Upper lobe of left lung (tissue), 6 donors: Measurements from ENCODE around the gene PHC1. TPM values are rescaled to one million over a fixed set of nuclear protein-coding genes. Genes with fewer than 3 reads are reported as not detected.

Experiments
- ATAC-seq, 2 donors: fragments of 200-7000 bp; cut with Tn5 transposase; one replicate each; pipeline ENCODE4 v1.9.1; 2022; ENCODE audit warnings: mild to moderate bottlenecking in 2 of 2, moderate library complexity in 2 of 2; ENCODE audit not compliant: low FRiP score in 2 of 2
- DNase-seq, 2 donors: peaks; one replicate each; pipeline ENCODE4 v3.0.0-alpha.2; 2019 to 2020
- H3K27ac ChIP-seq, 4 donors: fragments of 200-600 bp; sonication (generic); one replicate each; pipeline ENCODE4 v1.5.1; 2016 to 2019
- H3K27me3 ChIP-seq, 4 donors: fragments of 200-600 bp; sonication (generic); one replicate each; pipeline ENCODE4 v1.5.1; 2017 to 2019
- H3K36me3 ChIP-seq, 4 donors: fragments of 200-600 bp; sonication (generic); one replicate each; pipeline ENCODE4 v1.5.1; 2016 to 2019
- H3K4me1 ChIP-seq, 4 donors: fragments of 200-600 bp; sonication (generic); one replicate each; pipeline ENCODE4 v1.5.1; 2018 to 2019
- H3K4me3 ChIP-seq, 4 donors: fragments of 200-600 bp; sonication (generic); one replicate each; pipeline ENCODE4 v1.5.1; 2017 to 2019; ENCODE audit warnings: mild to moderate bottlenecking in 2 of 4, moderate library complexity in 1 of 4
- H3K9me3 ChIP-seq, 4 donors: fragments of 200-600 bp; sonication (generic); one replicate each; pipeline ENCODE4 v1.5.1; 2018 to 2019
- CTCF ChIP-seq, 6 experiments: fragments of 450-650 bp in 4 of 6; fragments of 200-600 bp in 2 of 6; sonication (generic) in 2 of 6; IDR thresholded peaks; one replicate each; pipeline ENCODE4 v1.5.1; 2016 to 2019; ENCODE audit warnings: antibody characterized with exemption in 6 of 6
- EP300 ChIP-seq, 4 donors: sonication (generic); formaldehyde crosslinking; IDR thresholded peaks; one replicate each; pipeline ENCODE4 v1.5.1; 2017; ENCODE audit warnings: antibody characterized with exemption in 4 of 4, control low read depth in 2 of 4
- POLR2A ChIP-seq, 4 donors: fragments of 450-650 bp; IDR thresholded peaks; one replicate each; pipeline ENCODE4 v1.5.1; 2016 to 2017; ENCODE audit warnings: antibody characterized with exemption in 4 of 4, mild to moderate bottlenecking in 2 of 4
- POLR2AphosphoS5 ChIP-seq, 2 donors: sonication (generic); formaldehyde crosslinking; IDR thresholded peaks; one replicate each; pipeline ENCODE4 v1.5.1; 2017; ENCODE audit warnings: antibody characterized with exemption in 2 of 2
- WGBS, 2 donors: methylation state at CpG; one replicate each; pipeline ENCODE4 v1.1.5; 2017 to 2018; 5-methylcytosine and 5-hydroxymethylcytosine counted together
- total RNA-seq, 6 donors: library from RNA; depleted of rRNA in 4 of 6; stranded (reverse); fragments of >200 nt in 4 of 6; gene quantifications; one replicate each; pipeline versions ENCODE4 v1.1.0 to v1.2.1, GENCODE V29; 2016 to 2021
- donor health status: DM: no; HTN: no; CAD: no; lungs with moderate emphysema.
- donor health status: DM: no; HTN: yes; CAD: no; lungs with severe emphysema.

Gene PHC1
- total RNA-seq, 6 donors from 2014 or later: 23.2 to 60.8 (median 32.1) TPM

DNA sequence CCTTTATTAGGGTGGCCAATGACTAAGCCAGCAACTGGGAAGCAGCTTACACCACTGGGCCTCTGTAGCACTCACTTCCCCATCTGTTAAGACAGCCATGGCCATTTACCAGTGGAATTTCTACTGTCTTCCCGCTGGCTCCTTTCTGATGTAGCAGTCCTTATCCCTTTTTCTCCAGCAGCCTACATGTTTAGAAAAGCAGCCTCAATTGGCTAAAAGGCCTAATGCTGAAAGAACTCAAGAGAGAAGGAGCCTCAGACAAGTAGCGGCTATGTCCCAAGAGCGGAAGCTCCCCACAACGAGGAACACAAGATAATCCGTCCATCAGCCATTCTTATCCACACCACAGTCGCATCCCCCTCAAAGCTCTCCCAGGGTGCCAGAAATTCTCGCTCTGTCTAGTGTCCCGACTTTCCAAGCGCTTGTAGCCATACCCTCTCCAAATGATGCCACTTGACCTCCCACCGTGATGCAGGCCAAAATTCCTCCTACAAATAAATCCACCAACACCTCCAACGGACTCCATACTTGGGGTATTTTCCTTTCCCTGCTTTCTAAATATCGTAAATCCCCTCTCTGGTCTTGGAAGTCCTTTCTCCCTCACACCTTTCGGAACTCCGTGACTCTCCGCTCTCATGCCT lies 34.5 kb downstream of the PHC1 start:
- DNase-seq (peak in 1 of 2 donors; percentile 32), ATAC-seq (peak; percentile 3 to 13)
- H3K27ac ChIP-seq: peak overlapping the region; percentile 95 to 99 (median 98)
- TF ChIP-seq EP300 (IDR thresholded peaks at IDR 0.05): no peak
- no peak for TF ChIP-seq POLR2A (IDR thresholded peaks at IDR 0.05)
- no peak for TF ChIP-seq CTCF (IDR thresholded peaks at IDR 0.05)
- TF ChIP-seq POLR2AphosphoS5 (IDR thresholded peaks at IDR 0.05): no peak
- H3K4me1 ChIP-seq: peaks cover 20 to 37% (median 25%) of the 10 kb centered on the region in 4 donors
- H3K9me3 ChIP-seq: no peaks in the 10 kb centered on the region
- peak overlapping the region; percentile 66 to 94 (median 80) for H3K4me3 ChIP-seq
- H3K36me3 ChIP-seq: peaks cover 14 to 24% (median 17%) of the 10 kb centered on the region in 4 donors
- 1 to 2% methylated on average over 12 to 15 of the region's 15 CpGs for WGBS, 2 donors
- H3K27me3 ChIP-seq: no peaks in the 10 kb centered on the region

GRCh38 chr12:8949342-8950220 lies 35.3 kb downstream of the PHC1 start, which contains the start of gene M6PR:
TSS of gene M6PR (minus strand) at chr12:8949645. CDS start at chr12:8946404, 3,241 bp downstream.
- Histone ChIP-seq H3K27me3 (no peaks in the 10 kb centered on the region), H3K4me3 (peak within 1 kb of the TSS; percentile 66 to 94 (median 80)), H3K9me3 (no peaks in the 10 kb centered on the region), H3K4me1 (peaks cover 20 to 37% (median 25%) of the 10 kb centered on the region in 4 donors), H3K27ac (peak within 1 kb of the TSS; percentile 95 to 99 (median 98)), H3K36me3 (peaks cover 7 to 16% (median 11%) of the 10 kb centered on the region in 4 donors)
- ATAC-seq (peak; percentile 97 to 98), DNase-seq (peak; percentile 95 to 97)
- peak; percentile 64 to 90 for TF ChIP-seq POLR2AphosphoS5 (IDR thresholded peaks at IDR 0.05)
- peak in 1 of 4 donors; percentile 57 for TF ChIP-seq EP300 (IDR thresholded peaks at IDR 0.05)
- TF ChIP-seq CTCF (IDR thresholded peaks at IDR 0.05): peak in 5 of 6 experiments; percentile 28 to 63 (median 37)
- peak in 3 of 4 donors; percentile 81 to 90 (median 88) for TF ChIP-seq POLR2A (IDR thresholded peaks at IDR 0.05)
- 1% methylated on average over 42 to 63 of the region's 66 CpGs for WGBS, 2 donors

DNA sequence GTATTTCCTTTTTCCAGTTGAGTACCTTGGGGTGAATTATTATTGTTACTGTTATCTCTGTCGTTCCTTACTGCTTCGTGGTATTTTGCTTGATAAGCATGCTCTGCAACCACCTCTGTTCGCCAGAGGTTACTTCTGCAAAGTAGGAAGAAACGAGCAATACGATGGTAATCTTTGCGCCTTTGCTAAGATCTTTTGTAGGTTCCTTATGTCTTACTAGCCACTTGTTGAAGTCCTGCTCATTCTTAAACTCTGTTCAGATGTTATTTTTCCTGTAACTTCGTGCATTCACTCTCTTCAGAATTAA lies 35.9 kb downstream of the PHC1 start:
- Histone ChIP-seq H3K27me3 (no peaks in the 10 kb centered on the region), H3K36me3 (peaks cover 3 to 10% (median 7%) of the 10 kb centered on the region in 4 donors), H3K4me3 (peak overlapping the region; percentile 66 to 94 (median 80)), H3K9me3 (no peaks in the 10 kb centered on the region), H3K4me1 (peaks cover 20 to 37% (median 25%) of the 10 kb centered on the region in 4 donors), H3K27ac (peak overlapping the region; percentile 95 to 99 (median 98))
- DNase-seq (no peak), ATAC-seq (peak in 1 of 2 donors; percentile 5)
- no peak for TF ChIP-seq EP300 (IDR thresholded peaks at IDR 0.05)
- peak in 1 of 6 experiments; percentile 1 for TF ChIP-seq CTCF (IDR thresholded peaks at IDR 0.05)
- 1% methylated on average over 7 of the region's 7 CpGs for WGBS, 2 donors

GRCh38 chr12:8950702-8951478 lies 36.6 kb downstream of the PHC1 start:
- DNase-seq (no peak), ATAC-seq (no peak)
- peak overlapping the region; percentile 43 to 98 (median 96) for H3K27ac ChIP-seq
- H3K9me3 ChIP-seq: no peaks in the 10 kb centered on the region
- H3K27me3 ChIP-seq: no peaks in the 10 kb centered on the region
- H3K4me3 ChIP-seq: peak overlapping the region; percentile 66 to 94 (median 80)
- peaks cover 20 to 37% (median 25%) of the 10 kb centered on the region in 4 donors for H3K4me1 ChIP-seq
- peaks cover 0 to 3% (median under 1%) of the 10 kb centered on the region in 4 donors for H3K36me3 ChIP-seq
- 8 to 9% methylated on average over 9 of the region's 9 CpGs for WGBS, 2 donors
- peak in 1 of 6 experiments; percentile 22 for TF ChIP-seq CTCF (IDR thresholded peaks at IDR 0.05)
- TF ChIP-seq EP300 (IDR thresholded peaks at IDR 0.05): no peak
